Fibroblast of skin of left quadriceps (primary cell): ENCODE results near the gene CLVS2.

Source experiments
- DNase-seq, 2 experiments: peaks; one replicate each; pipeline ENCODE4 v3.0.0-alpha.2; 2013; ENCODE audit warnings: low read depth in 2 of 2

Gene CLVS2

GRCh38 chr6:123024976-123025375, 28.9 kb downstream of the CLVS2 start:
- no peak for DNase-seq

- DNase-seq, result no peak
Observed at GRCh38 chr6:123027408-123027807, 31.4 kb downstream of the CLVS2 start.

GRCh38 chr6:123028263-123028662, 32.2 kb downstream of the CLVS2 start:
- DNase-seq, result no peak

- DNase-seq, result no peak
Observed at GRCh38 chr6:123030282-123030681, 34.2 kb downstream of the CLVS2 start.

- no peak for DNase-seq
Observed at GRCh38 chr6:123036648-123037047, 40.6 kb downstream of the CLVS2 start.

GRCh38 chr6:123039431-123039830, 43.4 kb downstream of the CLVS2 start:
- no peak for DNase-seq

- no peak for DNase-seq
Observed at GRCh38 chr6:123042401-123042800, 46.4 kb downstream of the CLVS2 start.

- DNase-seq, result no peak
Observed at GRCh38 chr6:123044341-123044860, 48.4 kb downstream of the CLVS2 start.

GRCh38 chr6:123053602-123054225, 57.7 kb downstream of the CLVS2 start:
- no peak for DNase-seq

GRCh38 chr6:123055256-123055655, 59.2 kb downstream of the CLVS2 start:
- DNase-seq, result no peak

GRCh38 chr6:123062670-123063069, 66.6 kb downstream of the CLVS2 start:
- DNase-seq, result no peak

- no peak for DNase-seq
Observed at GRCh38 chr6:123064038-123064437, 68.0 kb downstream of the CLVS2 start.

GRCh38 chr6:123074616-123075015, 78.6 kb downstream of the CLVS2 start:
- DNase-seq, result no peak

- DNase-seq, result no peak
Observed at GRCh38 chr6:123085403-123085802, 89.4 kb downstream of the CLVS2 start.

GRCh38 chr6:123089226-123089625, 93.2 kb downstream of the CLVS2 start:
- DNase-seq, result no peak

GRCh38 chr6:123091091-123091895, 95.3 kb downstream of the CLVS2 start:
- DNase-seq, result no peak

GRCh38 chr6:123091896-123092271, 95.8 kb downstream of the CLVS2 start:
- DNase-seq, result no peak

GRCh38 chr6:123094795-123095194, 98.8 kb downstream of the CLVS2 start:
- no peak for DNase-seq

GRCh38 chr6:123105561-123105960, 109.5 kb downstream of the CLVS2 start:
- DNase-seq, result no peak

- no peak for DNase-seq
Observed at GRCh38 chr6:123116370-123116769, 120.3 kb downstream of the CLVS2 start.

GRCh38 chr6:123117145-123117908, 121.3 kb downstream of the CLVS2 start:
- no peak for DNase-seq

GRCh38 chr6:123118811-123119210, 122.8 kb downstream of the CLVS2 start:
- no peak for DNase-seq
